ENCODE measurements around the gene ZBTB39.
"Not testable (repeated sequence)": the region's sequence is repeated elsewhere in the genome, so short reads cannot be mapped to it uniquely, and the experiment has no call there.

Gene ZBTB39

DNA sequence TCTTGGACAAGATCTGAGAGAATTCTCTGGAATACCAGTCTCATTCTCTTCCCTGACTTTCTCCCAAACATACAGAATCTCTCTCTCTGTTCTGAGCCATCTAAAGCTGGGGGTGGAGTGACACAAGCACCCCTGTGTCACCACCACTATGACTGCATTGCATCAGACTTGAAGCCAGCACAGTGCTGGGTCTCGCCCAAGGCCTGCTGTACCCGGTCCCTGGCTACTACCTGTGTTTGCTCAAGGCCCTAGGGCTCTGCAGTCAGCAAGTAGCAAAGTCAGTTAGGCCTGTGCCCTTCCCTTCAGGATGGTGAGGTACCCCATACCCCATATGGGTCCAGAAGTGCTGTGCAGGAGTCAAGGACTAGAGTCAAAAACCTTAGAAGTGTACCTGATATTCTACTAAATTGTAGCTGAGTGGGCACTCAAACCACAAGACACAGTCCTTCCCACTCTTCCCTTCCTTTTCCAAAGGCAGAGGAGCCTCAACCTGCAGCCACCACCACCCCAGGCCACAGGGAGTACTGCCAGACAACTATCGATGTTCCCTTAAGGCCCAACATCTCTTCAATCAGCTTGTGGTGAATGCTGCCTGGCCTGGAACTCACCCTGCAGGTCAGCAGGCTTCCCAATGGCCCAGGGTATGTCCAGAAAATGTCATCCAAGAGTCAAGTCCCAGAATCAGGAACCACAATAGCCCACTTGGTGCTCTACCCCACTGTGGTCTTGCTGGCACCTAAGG lies 27.8 kb downstream of the ZBTB39 start:
- Histone ChIP-seq H3K27me3 (ENCODE audit: control insufficient read depth, insufficient read depth, low read length) (no peaks in the 10 kb centered on the region), H3K9ac (ENCODE audit: low read length) (no peak overlapping the region), H3K27ac (ENCODE audit: low read depth, low read length) (no peak overlapping the region)

DNA sequence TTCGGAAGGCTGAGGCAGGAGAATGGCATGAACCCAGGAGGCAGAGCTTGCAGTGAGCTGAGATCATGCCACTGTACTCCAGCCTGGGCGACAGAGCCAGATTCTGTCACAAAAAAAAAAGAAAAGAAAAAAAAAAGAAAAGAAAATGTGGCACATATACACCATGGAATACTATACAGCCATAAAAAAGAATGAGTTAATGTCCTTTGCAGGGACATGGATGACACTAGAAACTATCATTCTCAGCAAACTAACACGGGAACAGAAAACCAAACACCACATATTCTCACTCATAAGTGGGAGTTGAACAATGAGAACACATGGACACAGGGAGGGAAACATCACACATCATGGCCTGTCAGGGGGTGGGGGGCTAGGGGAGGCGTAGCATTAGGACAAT lies 29.0 kb downstream of the ZBTB39 start:
- not testable (repeated sequence) for H3K9ac ChIP-seq (ENCODE audit: low read length); H3K27me3 ChIP-seq (ENCODE audit: control insufficient read depth, insufficient read depth, low read length); H3K9me3 ChIP-seq (ENCODE audit: control insufficient read depth, insufficient read depth, low read depth, low read length); H3K4me3 ChIP-seq (ENCODE audit: low read depth, low read length); H3K27ac ChIP-seq (ENCODE audit: low read depth, low read length); H3K4me1 ChIP-seq (ENCODE audit: control insufficient read depth, insufficient read depth, low read length); H3K36me3 ChIP-seq (ENCODE audit: control insufficient read depth, insufficient read depth, low read length)

More for the DNA sequence above, 27.8 kb downstream of the ZBTB39 start:
- Histone ChIP-seq H3K9me3 (ENCODE audit: control insufficient read depth, insufficient read depth, low read depth, low read length) (no peaks in the 10 kb centered on the region), H3K4me1 (ENCODE audit: control insufficient read depth, insufficient read depth, low read length) (no peaks in the 10 kb centered on the region), H3K4me3 (ENCODE audit: low read depth, low read length) (no peak overlapping the region), H3K36me3 (ENCODE audit: control insufficient read depth, insufficient read depth, low read length) (no peaks in the 10 kb centered on the region)

DNA sequence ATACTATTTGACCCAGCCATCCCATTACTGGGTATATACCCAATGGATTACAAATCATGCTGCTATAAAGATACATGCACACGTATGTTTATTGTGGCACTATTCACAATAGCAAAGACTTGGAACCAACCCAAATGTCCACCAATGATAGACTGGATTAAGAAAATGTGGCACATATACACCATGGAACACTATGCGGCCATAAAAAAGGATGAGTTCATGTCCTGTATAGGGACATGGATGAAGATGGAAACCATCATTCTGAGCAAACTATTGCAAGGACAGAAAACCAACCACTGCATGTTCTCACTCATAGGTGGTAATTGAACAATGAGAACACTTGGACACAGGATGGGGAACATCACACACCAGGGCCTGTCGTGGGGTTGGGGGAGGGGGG lies 32.1 kb downstream of the ZBTB39 start:
- H3K9ac ChIP-seq (ENCODE audit: low read length); H3K4me3 ChIP-seq (ENCODE audit: low read depth, low read length); H3K36me3 ChIP-seq (ENCODE audit: control insufficient read depth, insufficient read depth, low read length); H3K27me3 ChIP-seq (ENCODE audit: control insufficient read depth, insufficient read depth, low read length); H3K9me3 ChIP-seq (ENCODE audit: control insufficient read depth, insufficient read depth, low read depth, low read length); H3K4me1 ChIP-seq (ENCODE audit: control insufficient read depth, insufficient read depth, low read length); H3K27ac ChIP-seq (ENCODE audit: low read depth, low read length): not testable (repeated sequence)

DNA sequence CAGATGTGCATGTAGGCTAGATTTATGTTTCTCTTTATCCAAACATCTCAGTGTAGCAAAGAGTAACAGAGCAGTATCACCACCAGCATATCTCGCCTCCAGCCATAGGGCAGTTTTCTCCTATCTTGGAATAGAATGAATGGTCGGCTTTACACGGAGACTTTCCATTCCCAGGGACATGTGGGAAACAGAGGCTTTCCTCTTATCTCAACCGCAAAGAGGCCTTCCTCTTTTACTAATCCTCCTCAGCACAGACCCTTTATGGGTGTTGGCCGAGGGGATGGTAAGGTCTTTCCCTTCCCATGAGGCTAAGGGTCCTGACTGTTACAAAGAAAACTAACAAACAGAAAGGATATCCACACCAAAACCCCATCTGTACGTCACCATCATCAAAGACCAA lies 37.4 kb downstream of the ZBTB39 start:
- H3K4me3 ChIP-seq (ENCODE audit: low read depth, low read length); H3K27ac ChIP-seq (ENCODE audit: low read depth, low read length); H3K36me3 ChIP-seq (ENCODE audit: control insufficient read depth, insufficient read depth, low read length); H3K27me3 ChIP-seq (ENCODE audit: control insufficient read depth, insufficient read depth, low read length); H3K9me3 ChIP-seq (ENCODE audit: control insufficient read depth, insufficient read depth, low read depth, low read length); H3K4me1 ChIP-seq (ENCODE audit: control insufficient read depth, insufficient read depth, low read length); H3K9ac ChIP-seq (ENCODE audit: low read length): not testable (repeated sequence)

GRCh38 chr12:56965997-56966642 lies 40.2 kb downstream of the ZBTB39 start:
- H3K4me3 ChIP-seq (ENCODE audit: low read depth, low read length); H3K4me1 ChIP-seq (ENCODE audit: control insufficient read depth, insufficient read depth, low read length); H3K27me3 ChIP-seq (ENCODE audit: control insufficient read depth, insufficient read depth, low read length); H3K36me3 ChIP-seq (ENCODE audit: control insufficient read depth, insufficient read depth, low read length); H3K9ac ChIP-seq (ENCODE audit: low read length); H3K27ac ChIP-seq (ENCODE audit: low read depth, low read length): not testable (repeated sequence)
- peaks cover 14% of the 10 kb centered on the region for H3K9me3 ChIP-seq (ENCODE audit: control insufficient read depth, insufficient read depth, low read depth, low read length)

- H3K27me3 ChIP-seq (ENCODE audit: control insufficient read depth, insufficient read depth, low read length); H3K27ac ChIP-seq (ENCODE audit: low read depth, low read length); H3K9ac ChIP-seq (ENCODE audit: low read length); H3K4me1 ChIP-seq (ENCODE audit: control insufficient read depth, insufficient read depth, low read length); H3K36me3 ChIP-seq (ENCODE audit: control insufficient read depth, insufficient read depth, low read length); H3K4me3 ChIP-seq (ENCODE audit: low read depth, low read length): not testable (repeated sequence)
- H3K9me3 ChIP-seq (ENCODE audit: control insufficient read depth, insufficient read depth, low read depth, low read length), result peaks cover 14% of the 10 kb centered on the region
Observed at GRCh38 chr12:56965124-56965523, 41.2 kb downstream of the ZBTB39 start.

DNA sequence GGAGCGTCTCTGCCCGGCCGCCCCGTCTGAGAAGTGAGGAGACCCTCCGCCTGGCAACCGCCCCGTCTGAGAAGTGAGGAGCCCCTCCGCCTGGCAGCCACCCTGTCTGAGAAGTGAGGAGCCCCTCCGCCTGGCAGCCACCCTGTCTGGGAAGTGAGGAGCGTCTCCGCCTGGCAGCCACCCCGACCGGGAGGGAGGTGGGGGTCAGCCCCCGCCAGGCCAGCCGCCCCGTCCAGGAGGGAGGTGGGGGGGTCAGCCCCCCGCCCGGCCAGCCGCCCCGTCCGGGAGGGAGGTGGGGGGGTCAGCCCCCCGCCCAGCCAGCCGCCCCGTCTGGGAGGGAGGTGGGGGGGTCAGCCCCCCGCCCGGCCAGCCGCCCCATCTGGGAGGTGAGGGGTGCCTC lies 42.8 kb downstream of the ZBTB39 start:
- H3K9me3 ChIP-seq (ENCODE audit: control insufficient read depth, insufficient read depth, low read depth, low read length), result peaks cover 19% of the 10 kb centered on the region
- H3K27me3 ChIP-seq (ENCODE audit: control insufficient read depth, insufficient read depth, low read length); H3K4me3 ChIP-seq (ENCODE audit: low read depth, low read length); H3K9ac ChIP-seq (ENCODE audit: low read length); H3K36me3 ChIP-seq (ENCODE audit: control insufficient read depth, insufficient read depth, low read length); H3K27ac ChIP-seq (ENCODE audit: low read depth, low read length); H3K4me1 ChIP-seq (ENCODE audit: control insufficient read depth, insufficient read depth, low read length): not testable (repeated sequence)

GRCh38 chr12:56962247-56962646 lies 44.1 kb downstream of the ZBTB39 start:
- H3K27me3 ChIP-seq (ENCODE audit: control insufficient read depth, insufficient read depth, low read length); H3K36me3 ChIP-seq (ENCODE audit: control insufficient read depth, insufficient read depth, low read length); H3K4me1 ChIP-seq (ENCODE audit: control insufficient read depth, insufficient read depth, low read length); H3K4me3 ChIP-seq (ENCODE audit: low read depth, low read length); H3K27ac ChIP-seq (ENCODE audit: low read depth, low read length); H3K9ac ChIP-seq (ENCODE audit: low read length): not testable (repeated sequence)
- H3K9me3 ChIP-seq (ENCODE audit: control insufficient read depth, insufficient read depth, low read depth, low read length), result peaks cover 32% of the 10 kb centered on the region

GRCh38 chr12:56958422-56958821 lies 47.9 kb downstream of the ZBTB39 start:
- H3K4me3 ChIP-seq (ENCODE audit: low read depth, low read length), result no peak overlapping the region
- peaks cover 29% of the 10 kb centered on the region for H3K9me3 ChIP-seq (ENCODE audit: control insufficient read depth, insufficient read depth, low read depth, low read length)
- H3K36me3 ChIP-seq (ENCODE audit: control insufficient read depth, insufficient read depth, low read length), result no peaks in the 10 kb centered on the region
- H3K27ac ChIP-seq (ENCODE audit: low read depth, low read length), result no peak overlapping the region
- H3K4me1 ChIP-seq (ENCODE audit: control insufficient read depth, insufficient read depth, low read length), result no peaks in the 10 kb centered on the region
- no peak overlapping the region for H3K9ac ChIP-seq (ENCODE audit: low read length)
- no peaks in the 10 kb centered on the region for H3K27me3 ChIP-seq (ENCODE audit: control insufficient read depth, insufficient read depth, low read length)

- no peaks in the 10 kb centered on the region for H3K4me1 ChIP-seq (ENCODE audit: control insufficient read depth, insufficient read depth, low read length)
- H3K36me3 ChIP-seq (ENCODE audit: control insufficient read depth, insufficient read depth, low read length), result no peaks in the 10 kb centered on the region
- H3K9me3 ChIP-seq (ENCODE audit: control insufficient read depth, insufficient read depth, low read depth, low read length), result peaks cover 25% of the 10 kb centered on the region
- no peaks in the 10 kb centered on the region for H3K27me3 ChIP-seq (ENCODE audit: control insufficient read depth, insufficient read depth, low read length)
- H3K9ac ChIP-seq (ENCODE audit: low read length), result no peak within 1 kb of the TSS
- H3K4me3 ChIP-seq (ENCODE audit: low read depth, low read length), result no peak within 1 kb of the TSS
- no peak within 1 kb of the TSS for H3K27ac ChIP-seq (ENCODE audit: low read depth, low read length)
Observed at GRCh38 chr12:56957229-56958052, 48.9 kb downstream of the ZBTB39 start, which contains the start of gene RDH16. Gene RDH16, minus strand, starts transcription at chr12:56957608. Its CDS starts 146 bp downstream, at chr12:56957462.

GRCh38 chr12:56955631-56956256 lies 50.6 kb downstream of the ZBTB39 start:
- no peaks in the 10 kb centered on the region for H3K4me1 ChIP-seq (ENCODE audit: control insufficient read depth, insufficient read depth, low read length)
- H3K27me3 ChIP-seq (ENCODE audit: control insufficient read depth, insufficient read depth, low read length), result no peaks in the 10 kb centered on the region
- H3K9me3 ChIP-seq (ENCODE audit: control insufficient read depth, insufficient read depth, low read depth, low read length), result peaks cover 27% of the 10 kb centered on the region
- H3K36me3 ChIP-seq (ENCODE audit: control insufficient read depth, insufficient read depth, low read length), result no peaks in the 10 kb centered on the region
- H3K9ac ChIP-seq (ENCODE audit: low read length), result no peak overlapping the region
- H3K4me3 ChIP-seq (ENCODE audit: low read depth, low read length), result no peak overlapping the region
- no peak overlapping the region for H3K27ac ChIP-seq (ENCODE audit: low read depth, low read length)
